Testis (tissue), 3 donors: ENCODE results near the gene ZNF600. TPM values are rescaled to one million over a fixed set of nuclear protein-coding genes. Genes with fewer than 3 reads are reported as not detected.
"Not testable (repeated sequence)": the region's sequence is repeated elsewhere in the genome, so short reads cannot be mapped to it uniquely, and the experiment has no call there.

Experiments used
- DNase-seq: peaks from one replicate; pipeline ENCODE4 v3.0.0-alpha.2; 2019
- H3K27ac ChIP-seq, 2 donors: fragments of 200-600 bp; sonication (generic); one replicate each; pipeline ENCODE4 v1.5.1; 2019
- H3K27me3 ChIP-seq: fragments of 200-600 bp; sonication (generic); one replicate; pipeline ENCODE4 v1.5.1; 2019
- H3K36me3 ChIP-seq: fragments of 200-600 bp; sonication (generic); one replicate; pipeline ENCODE4 v1.5.1; 2017; ENCODE audit warnings: low read depth; ENCODE audit errors: missing control alignments
- H3K4me1 ChIP-seq: fragments of 200-600 bp; sonication (generic); one replicate; pipeline ENCODE4 v1.5.1; 2019
- H3K4me3 ChIP-seq, 2 donors: fragments of 200-600 bp; sonication (generic); one replicate each; pipeline ENCODE4 v1.5.1; 2017 to 2019
- H3K9me3 ChIP-seq: fragments of 200-600 bp; sonication (generic); one replicate; pipeline ENCODE4 v1.5.1; 2017
- POLR2A ChIP-seq: fragments of 450-650 bp; IDR thresholded peaks from one replicate; pipeline ENCODE4 v1.6.1; 2017; ENCODE audit warnings: antibody characterized with exemption, mild to moderate bottlenecking, moderate library complexity
- WGBS, 2 donors: methylation state at CpG; one replicate each; pipeline ENCODE4 v1.1.5; 2018; 5-methylcytosine and 5-hydroxymethylcytosine counted together
- intact Hi-C: fragments of 100-400 bp; cut with DNase I; formaldehyde crosslinking; loops from one replicate; pipeline ENCODE4 v1.15.1; 2023; ENCODE audit warnings: low total_unique reads
- polyA plus RNA-seq: library from polyadenylated mRNA; stranded (reverse); fragments of 350-450 nt; fragmentation: Illumina TruSeq; extraction: RNeasy Lipid Tissue Mini Kit (QIAGEN cat#74804); gene quantifications from one replicate; pipeline ENCODE4 v1.2.3, GENCODE V29; 2014; ENCODE audit warnings: low read depth, low replicate concordance; ENCODE audit not compliant: insufficient read depth
- total RNA-seq, 2 donors: library from RNA; depleted of rRNA; stranded (reverse); fragments of >200 nt; gene quantifications; one replicate each; pipeline ENCODE4 v1.2.3, GENCODE V29; 2016
- TF ChIP-seq, protein P1 (sequence below), 3 experiments: fragments of 450-650 bp in 2 of 3; fragments of 200-600 bp in 1 of 3; sonication (generic) in 1 of 3; IDR thresholded peaks; one replicate each; pipeline ENCODE4 v1.5.1; 2016 to 2019; ENCODE audit warnings: antibody characterized with exemption in 3 of 3, mild to moderate bottlenecking in 2 of 3, moderate library complexity in 1 of 3

Gene ZNF600
- total and polyA plus RNA-seq, 3 donors from 2014 or later: 2.7 to 6.9 (median 5.2) TPM

DNA sequence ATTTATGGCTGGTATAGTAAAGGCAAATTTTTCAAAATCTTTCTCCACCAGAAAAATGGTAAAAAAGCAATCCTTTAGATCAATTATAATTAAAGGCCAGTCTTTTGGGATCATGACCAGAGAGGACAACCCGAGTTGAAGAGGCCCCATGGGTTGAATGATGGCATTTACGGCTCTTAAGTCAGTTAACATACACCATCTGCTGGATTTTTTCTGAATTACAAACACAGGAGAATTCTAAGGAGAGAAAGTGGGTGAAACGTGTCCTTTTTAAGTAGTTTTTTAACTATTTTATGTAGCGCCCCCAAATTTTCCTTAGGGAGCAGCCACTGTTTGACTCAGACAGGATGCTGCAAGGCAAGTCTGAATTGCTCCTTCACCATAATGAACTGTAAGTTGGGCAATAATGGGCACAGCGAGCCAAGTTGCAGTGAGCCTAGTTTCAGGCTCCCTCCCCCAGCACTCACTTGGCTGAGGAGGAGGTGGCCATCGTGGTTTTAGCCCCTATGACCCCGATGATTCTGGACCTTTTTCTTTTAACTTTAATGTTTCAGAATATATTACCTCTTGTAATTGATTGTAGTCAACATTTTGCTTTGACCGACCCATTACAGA is 38.1 kb downstream of the ZNF600 start:
- intact Hi-C loops: no loop called here
- WGBS, 2 donors: 36% methylated on average over 8 of the region's 8 CpGs

DNA sequence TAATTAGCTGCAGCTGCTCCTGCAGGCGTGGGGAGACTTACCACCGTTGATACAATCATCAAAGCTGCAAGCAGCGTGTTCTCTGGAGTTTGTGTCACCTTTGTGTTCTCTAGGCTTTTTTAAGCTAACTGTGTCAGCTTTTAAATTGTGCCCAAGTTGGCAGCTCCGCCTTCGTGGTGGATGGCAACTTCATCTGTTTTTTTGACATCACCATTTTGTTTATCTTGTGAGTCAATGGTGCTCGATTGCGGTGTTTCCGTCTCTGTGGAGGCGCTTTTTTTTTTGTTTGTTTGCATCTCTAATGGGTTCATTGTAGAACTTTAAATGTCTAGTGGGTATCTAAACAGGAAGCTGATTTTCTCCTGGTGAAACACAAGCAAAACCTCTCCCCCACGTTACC is 40.7 kb downstream of the ZNF600 start:
- intact Hi-C loops: not testable (repeated sequence)

More for the DNA sequence above, 38.1 kb downstream of the ZNF600 start:
- DNase-seq: no peak
- Histone ChIP-seq H3K27ac (no peak overlapping the region), H3K27me3 (no peaks in the 10 kb centered on the region), H3K4me1 (no peaks in the 10 kb centered on the region), H3K4me3 (no peak overlapping the region), H3K9me3 (no peaks in the 10 kb centered on the region), H3K36me3 (no peaks in the 10 kb centered on the region)
- TF ChIP-seq POLR2A: no peak
- TF ChIP-seq, protein P1, sequence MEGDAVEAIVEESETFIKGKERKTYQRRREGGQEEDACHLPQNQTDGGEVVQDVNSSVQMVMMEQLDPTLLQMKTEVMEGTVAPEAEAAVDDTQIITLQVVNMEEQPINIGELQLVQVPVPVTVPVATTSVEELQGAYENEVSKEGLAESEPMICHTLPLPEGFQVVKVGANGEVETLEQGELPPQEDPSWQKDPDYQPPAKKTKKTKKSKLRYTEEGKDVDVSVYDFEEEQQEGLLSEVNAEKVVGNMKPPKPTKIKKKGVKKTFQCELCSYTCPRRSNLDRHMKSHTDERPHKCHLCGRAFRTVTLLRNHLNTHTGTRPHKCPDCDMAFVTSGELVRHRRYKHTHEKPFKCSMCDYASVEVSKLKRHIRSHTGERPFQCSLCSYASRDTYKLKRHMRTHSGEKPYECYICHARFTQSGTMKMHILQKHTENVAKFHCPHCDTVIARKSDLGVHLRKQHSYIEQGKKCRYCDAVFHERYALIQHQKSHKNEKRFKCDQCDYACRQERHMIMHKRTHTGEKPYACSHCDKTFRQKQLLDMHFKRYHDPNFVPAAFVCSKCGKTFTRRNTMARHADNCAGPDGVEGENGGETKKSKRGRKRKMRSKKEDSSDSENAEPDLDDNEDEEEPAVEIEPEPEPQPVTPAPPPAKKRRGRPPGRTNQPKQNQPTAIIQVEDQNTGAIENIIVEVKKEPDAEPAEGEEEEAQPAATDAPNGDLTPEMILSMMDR (IDR thresholded peaks at IDR 0.05): peak in 2 of 3 experiments; percentile 18 to 31

DNA sequence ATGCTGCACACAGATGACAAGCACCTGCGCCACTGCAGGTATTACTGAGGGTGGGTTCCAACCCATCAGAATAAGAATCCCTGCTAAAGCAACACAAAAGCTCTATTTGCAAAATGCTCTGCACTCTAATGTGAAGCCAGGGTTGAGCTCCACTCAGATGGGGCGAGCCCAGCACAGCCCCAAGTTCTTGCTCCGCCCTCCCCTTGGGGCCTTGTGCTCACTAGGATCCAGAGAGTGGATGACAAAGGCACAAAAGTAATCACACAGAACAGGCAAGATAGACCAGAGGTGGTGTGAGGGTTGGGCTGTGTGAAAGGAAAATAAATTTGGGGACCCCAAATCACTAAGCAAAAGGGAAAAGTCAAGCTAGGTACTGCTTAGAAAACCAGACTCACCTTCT is 43.5 kb downstream of the ZNF600 start:
- H3K4me1 ChIP-seq: no peaks in the 10 kb centered on the region
- TF ChIP-seq, protein P1 (IDR thresholded peaks at IDR 0.05): no peak
- TF ChIP-seq POLR2A: no peak
- H3K27me3 ChIP-seq: no peaks in the 10 kb centered on the region
- H3K36me3 ChIP-seq: no peaks in the 10 kb centered on the region
- H3K4me3 ChIP-seq: no peak overlapping the region
- H3K27ac ChIP-seq: no peak overlapping the region
- no peaks in the 10 kb centered on the region for H3K9me3 ChIP-seq
- WGBS, 2 donors: 92 to 100% methylated on average over 3 of the region's 3 CpGs
- no peak for DNase-seq
- intact Hi-C loops: no loop called here

More for the DNA sequence above, 40.7 kb downstream of the ZNF600 start:
- not testable (repeated sequence) for H3K27ac ChIP-seq, H3K27me3 ChIP-seq, DNase-seq, H3K4me1 ChIP-seq, H3K9me3 ChIP-seq, H3K4me3 ChIP-seq, H3K36me3 ChIP-seq
- 67% methylated on average over 10 of the region's 10 CpGs for WGBS, 2 donors

DNA sequence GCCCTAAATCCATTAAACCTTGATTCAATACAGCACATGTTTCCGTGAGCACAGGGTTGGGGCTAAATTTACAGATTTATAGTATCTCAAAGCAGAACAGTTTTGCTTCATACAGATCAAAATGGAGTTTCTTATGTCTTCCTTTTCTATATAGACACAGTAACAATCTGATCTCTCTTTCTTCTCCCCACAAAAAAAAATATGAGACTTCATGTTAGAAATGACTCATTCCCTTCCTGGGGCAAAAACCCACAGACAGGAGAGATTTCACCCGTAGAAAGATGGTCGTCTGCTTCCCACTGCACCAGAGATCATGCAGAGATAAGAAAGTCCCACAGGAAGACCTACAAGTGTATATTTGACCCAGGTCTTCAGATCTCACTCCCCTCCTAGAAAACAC is 44.1 kb downstream of the ZNF600 start:
- Histone ChIP-seq H3K4me3 (no peak overlapping the region), H3K4me1 (no peaks in the 10 kb centered on the region), H3K36me3 (no peaks in the 10 kb centered on the region), H3K27me3 (no peaks in the 10 kb centered on the region), H3K27ac (no peak overlapping the region), H3K9me3 (no peaks in the 10 kb centered on the region)
- TF ChIP-seq, protein P1 (IDR thresholded peaks at IDR 0.05): no peak
- no peak for TF ChIP-seq POLR2A
- intact Hi-C loops: no loop called here
- WGBS, 2 donors: 30 to 39% methylated on average over 3 of the region's 3 CpGs
- no peak for DNase-seq

DNA sequence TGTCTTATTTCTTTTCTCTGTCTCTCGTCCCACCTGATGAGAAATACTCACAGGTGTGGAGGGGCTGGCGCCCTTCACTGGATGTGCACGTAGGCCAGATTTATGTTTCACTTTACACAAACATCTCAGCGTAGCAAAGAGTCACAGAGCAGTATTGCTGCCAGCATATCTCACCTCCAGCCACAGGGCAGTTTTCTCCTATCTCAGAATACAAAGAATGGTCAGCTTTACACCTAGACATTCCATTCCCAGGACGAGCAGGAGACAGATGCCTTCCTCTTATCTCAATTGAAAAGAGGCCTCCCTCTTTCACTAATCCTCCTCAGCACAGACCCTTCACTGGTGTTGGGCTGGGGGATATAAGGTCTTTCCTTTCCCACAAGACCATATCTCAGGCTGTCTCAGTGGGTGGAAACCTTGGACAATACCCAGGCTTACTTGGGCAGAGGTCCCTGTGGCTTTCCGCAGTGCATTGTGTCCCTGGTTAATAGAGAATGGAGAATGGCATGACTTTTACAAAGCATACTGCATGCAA is 44.6 kb downstream of the ZNF600 start:
- WGBS, 2 donors: 41 to 47% methylated on average over 6 of the region's 6 CpGs
- intact Hi-C loops: no loop called here
- DNase-seq: no peak

DNA sequence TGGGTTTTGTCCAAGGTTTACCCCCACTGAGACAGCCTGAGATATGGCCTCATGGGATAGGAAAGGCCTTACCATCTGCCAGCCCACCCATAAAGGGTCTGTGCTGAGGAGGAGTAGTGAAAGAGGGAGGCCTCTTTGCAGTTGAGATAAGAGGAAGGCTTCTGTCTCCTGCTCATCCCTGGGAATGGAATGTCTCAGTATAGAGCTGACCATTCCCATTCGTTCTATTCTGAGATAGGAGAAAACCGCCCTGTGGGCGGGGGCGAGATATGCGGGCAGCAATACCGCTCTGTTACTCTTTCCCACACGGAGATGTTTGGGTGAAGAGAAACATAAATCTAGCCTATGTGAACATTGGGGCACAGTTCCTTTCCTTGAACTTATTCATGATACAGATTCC is 45.2 kb downstream of the ZNF600 start:
- H3K36me3 ChIP-seq, DNase-seq, intact Hi-C loops, H3K9me3 ChIP-seq, H3K27me3 ChIP-seq, H3K27ac ChIP-seq, H3K4me3 ChIP-seq, H3K4me1 ChIP-seq: not testable (repeated sequence)
- WGBS, 2 donors: 42 to 47% methylated on average over 7 of the region's 7 CpGs

More for the DNA sequence above, 44.6 kb downstream of the ZNF600 start:
- no peaks in the 10 kb centered on the region for H3K9me3 ChIP-seq
- H3K4me3 ChIP-seq: no peak overlapping the region
- TF ChIP-seq, protein P1 (IDR thresholded peaks at IDR 0.05): no peak
- TF ChIP-seq POLR2A: no peak
- no peak overlapping the region for H3K27ac ChIP-seq
- no peaks in the 10 kb centered on the region for H3K36me3 ChIP-seq
- no peaks in the 10 kb centered on the region for H3K4me1 ChIP-seq
- no peaks in the 10 kb centered on the region for H3K27me3 ChIP-seq
